ES-I3 (cell line): ENCODE measurements around the gene THADA.

Experiments
- H3K36me3 ChIP-seq: 2 replicates; pipeline ENCODE4 v1.6.1; 2013; ENCODE audit warnings: mild to moderate bottlenecking, low read length, control low read depth, moderate library complexity; ENCODE audit not compliant: insufficient read depth
- H3K4me1 ChIP-seq: 2 replicates; pipeline ENCODE4 v1.6.1; 2013; ENCODE audit warnings: mild to moderate bottlenecking, control low read depth, low read length; ENCODE audit not compliant: insufficient read depth
- H3K9ac ChIP-seq: 2 replicates; pipeline ENCODE4 v1.6.1; 2013; ENCODE audit warnings: low read depth, mild to moderate bottlenecking, low read length, moderate library complexity
- H3K9me3 ChIP-seq: 2 replicates; pipeline ENCODE4 v1.6.1; 2013; ENCODE audit warnings: mild to moderate bottlenecking, low read length, moderate library complexity; ENCODE audit not compliant: control insufficient read depth, insufficient read depth

THADA gene

DNA sequence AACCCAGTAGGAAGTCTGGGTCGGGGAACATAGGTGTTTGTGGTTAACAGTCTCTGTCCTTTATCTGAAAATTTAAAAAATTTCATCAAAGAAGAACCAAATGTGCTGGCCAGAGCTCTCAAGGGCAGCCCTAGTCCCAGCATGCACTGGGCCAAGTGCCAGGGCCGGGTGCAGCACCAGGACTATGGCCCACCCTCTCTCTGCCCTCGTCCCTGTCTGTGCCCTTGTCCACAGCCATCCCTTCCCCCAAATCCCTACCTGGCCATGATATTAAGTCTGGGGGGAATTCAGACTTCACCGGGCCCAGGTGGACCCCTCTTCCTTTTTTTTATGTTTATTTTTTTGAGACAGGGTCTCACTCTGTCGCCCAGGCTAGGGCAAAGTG, 355.1 kb downstream of the THADA start:
- no peaks in the 10 kb centered on the region for H3K9me3 ChIP-seq
- no peak overlapping the region for H3K9ac ChIP-seq
- no peaks in the 10 kb centered on the region for H3K36me3 ChIP-seq
- no peaks in the 10 kb centered on the region for H3K4me1 ChIP-seq

DNA sequence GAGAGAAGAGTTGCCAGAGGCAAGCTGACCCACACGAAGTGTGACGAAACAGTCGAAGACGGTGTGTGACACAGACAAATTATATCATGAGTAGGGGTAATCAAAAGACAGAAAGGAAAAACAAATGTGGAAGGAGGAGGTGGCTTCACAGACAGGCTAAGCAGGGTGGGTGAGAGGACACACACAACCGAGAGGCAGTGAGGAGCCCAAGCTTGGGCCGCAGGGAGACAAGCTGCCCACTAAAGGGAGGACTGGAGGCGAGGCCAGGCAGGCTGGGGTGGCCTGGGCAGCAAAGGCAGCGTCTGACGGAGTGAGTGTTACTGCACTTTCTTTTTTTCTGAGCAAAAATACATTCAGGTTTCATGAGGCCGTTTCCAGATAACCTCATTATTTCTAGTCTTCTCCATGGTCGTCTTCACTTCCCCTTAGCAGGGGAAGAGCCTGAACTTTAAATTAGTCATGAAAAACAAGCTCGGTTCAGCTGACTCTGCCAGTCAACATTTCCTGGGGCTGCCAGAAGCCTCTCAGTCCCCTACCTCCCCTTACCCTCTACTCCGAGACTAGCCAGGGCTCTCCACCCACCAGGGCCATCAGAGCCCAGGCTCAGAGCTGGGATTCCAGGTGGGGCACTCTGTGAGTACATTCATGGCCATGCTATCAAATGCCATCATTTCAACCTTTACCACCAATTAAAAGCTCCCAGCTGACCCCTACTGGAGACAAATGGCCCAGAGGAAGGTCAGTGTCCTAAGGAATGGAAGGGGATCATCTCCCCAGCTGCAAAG, 355.7 kb downstream of the THADA start:
- Histone ChIP-seq H3K4me1 (no peaks in the 10 kb centered on the region), H3K9ac (no peak overlapping the region), H3K36me3 (no peaks in the 10 kb centered on the region), H3K9me3 (no peaks in the 10 kb centered on the region)

- Histone ChIP-seq H3K36me3 (no peaks in the 10 kb centered on the region), H3K4me1 (no peaks in the 10 kb centered on the region), H3K9me3 (no peaks in the 10 kb centered on the region), H3K9ac (no peak overlapping the region)
Measured at GRCh38 chr2:43238813-43239212, 357.0 kb downstream of the THADA start.

DNA sequence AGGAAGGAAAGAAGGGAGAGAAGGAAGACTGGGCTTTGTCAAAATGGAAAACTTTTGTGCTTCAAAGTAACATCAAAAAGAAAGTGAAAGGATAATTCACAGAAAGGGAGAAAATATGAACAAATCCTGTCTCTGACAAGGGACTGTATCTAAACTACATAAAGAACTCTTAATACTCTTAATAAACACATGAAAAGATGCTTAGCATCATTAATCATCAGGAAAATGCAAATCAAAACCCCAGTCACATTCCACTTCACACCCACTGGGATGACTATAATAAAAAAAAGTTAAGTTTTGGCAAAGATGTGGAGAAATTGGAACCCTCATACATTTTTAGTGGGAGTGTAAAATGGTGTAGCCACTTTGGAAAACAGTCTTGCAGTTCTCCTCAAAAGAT, 357.7 kb downstream of the THADA start:
- no peaks in the 10 kb centered on the region for H3K36me3 ChIP-seq
- no peaks in the 10 kb centered on the region for H3K4me1 ChIP-seq
- H3K9me3 ChIP-seq: no peaks in the 10 kb centered on the region
- H3K9ac ChIP-seq: no peak overlapping the region

DNA sequence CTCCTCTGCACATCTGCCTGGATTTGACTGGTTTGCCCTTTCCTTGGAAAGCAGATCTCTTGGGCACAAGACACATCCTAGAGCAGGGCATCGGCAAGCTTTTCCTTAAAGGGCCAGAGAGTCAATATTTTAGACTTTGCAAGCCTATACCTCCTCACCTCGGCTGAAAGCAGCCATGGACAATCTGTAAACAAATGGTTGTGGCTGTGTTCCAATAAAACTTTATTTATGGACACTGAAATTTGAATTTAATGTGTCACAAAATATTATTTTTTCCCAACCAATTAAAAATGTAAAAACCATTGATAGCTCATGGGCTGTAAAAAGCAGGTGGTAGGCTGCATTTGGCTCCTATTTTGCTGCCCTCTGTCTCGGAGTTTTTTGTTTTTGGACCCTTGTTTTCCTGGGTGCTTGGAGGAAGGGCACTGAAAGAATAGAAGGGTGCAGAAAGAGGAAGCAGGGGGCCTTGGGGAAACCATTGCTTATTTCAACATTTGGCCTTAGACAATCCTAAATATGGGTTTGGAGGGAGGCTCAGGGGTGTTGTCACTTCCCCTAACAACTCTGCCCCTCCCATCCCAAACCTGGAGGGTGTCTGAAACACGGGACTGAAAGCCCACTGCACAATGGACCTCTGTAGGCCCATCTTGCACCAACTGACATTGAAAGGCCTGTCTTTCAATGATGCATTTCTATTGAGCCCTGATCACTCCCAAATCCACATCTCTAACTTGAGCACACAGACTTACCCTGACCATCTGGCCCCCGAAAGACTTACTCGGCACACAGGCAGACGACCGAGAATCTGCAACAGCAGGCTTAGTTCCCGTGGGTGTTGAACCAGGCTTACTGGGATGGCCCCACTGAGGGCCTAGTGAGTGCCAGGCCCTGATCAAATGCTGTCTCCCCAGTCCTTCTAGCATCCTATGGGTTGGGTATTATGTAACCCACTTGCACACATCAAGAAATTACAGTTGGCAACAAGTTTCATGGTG, 362.3 kb downstream of the THADA start:
- Histone ChIP-seq H3K36me3 (no peaks in the 10 kb centered on the region), H3K9me3 (no peaks in the 10 kb centered on the region), H3K4me1 (peaks cover 14% of the 10 kb centered on the region), H3K9ac (no peak overlapping the region)

DNA sequence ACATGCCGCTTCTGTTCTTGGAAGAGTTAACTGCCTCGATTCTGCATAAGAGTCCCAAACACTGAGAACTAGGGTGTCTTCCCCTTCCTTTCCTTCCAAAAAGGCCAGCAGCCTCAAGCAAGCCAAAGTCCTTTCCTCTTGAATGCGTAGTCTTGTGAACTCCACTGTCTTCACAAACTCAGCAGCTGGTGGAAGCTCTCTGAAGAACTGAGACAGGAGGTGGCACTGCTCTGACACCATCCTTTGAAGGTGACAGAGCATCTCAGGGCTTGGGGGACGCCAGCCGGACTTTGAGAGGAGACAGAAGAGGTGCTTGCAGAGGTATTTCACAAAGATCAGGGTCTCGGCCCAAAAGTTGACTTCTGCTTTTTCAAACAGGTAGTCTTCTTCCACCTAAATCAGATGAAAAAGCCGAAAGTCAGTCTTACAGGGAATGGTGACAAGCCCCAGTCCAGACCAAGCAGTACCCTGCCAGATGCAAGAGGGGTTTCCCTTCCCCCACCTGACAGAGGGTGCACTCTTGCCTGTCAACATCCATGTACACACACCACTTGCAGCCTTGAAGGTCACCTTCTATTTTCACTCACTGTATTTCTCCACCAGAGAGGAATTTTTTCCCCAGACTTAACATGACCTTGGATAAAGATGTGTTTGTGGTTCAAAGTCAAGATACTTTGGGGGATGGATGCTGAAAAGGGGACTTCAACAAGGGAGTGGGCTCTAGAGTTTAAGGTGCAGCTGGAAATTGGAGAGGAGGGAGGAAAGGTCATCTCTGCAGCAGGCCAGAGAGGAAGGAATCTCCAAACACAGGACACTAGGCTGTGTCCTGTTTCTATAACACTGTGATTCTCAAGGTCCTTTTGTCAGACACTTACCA, 364.6 kb downstream of the THADA start:
- Histone ChIP-seq H3K4me1 (peaks cover 22% of the 10 kb centered on the region), H3K9me3 (no peaks in the 10 kb centered on the region), H3K9ac (no peak overlapping the region), H3K36me3 (no peaks in the 10 kb centered on the region)

- no peaks in the 10 kb centered on the region for H3K9me3 ChIP-seq
- H3K36me3 ChIP-seq: no peaks in the 10 kb centered on the region
- no peak overlapping the region for H3K9ac ChIP-seq
- peaks cover 22% of the 10 kb centered on the region for H3K4me1 ChIP-seq
Measured at GRCh38 chr2:43230351-43230885, 365.4 kb downstream of the THADA start.

- Histone ChIP-seq H3K9ac (no peak overlapping the region), H3K9me3 (no peaks in the 10 kb centered on the region), H3K36me3 (0 out of 2 replicates have a peak, but pooled peaks cover 1% of the 10 kb centered on the region), H3K4me1 (peaks cover 22% of the 10 kb centered on the region)
Measured at GRCh38 chr2:43228756-43229659, 366.8 kb downstream of the THADA start.

DNA sequence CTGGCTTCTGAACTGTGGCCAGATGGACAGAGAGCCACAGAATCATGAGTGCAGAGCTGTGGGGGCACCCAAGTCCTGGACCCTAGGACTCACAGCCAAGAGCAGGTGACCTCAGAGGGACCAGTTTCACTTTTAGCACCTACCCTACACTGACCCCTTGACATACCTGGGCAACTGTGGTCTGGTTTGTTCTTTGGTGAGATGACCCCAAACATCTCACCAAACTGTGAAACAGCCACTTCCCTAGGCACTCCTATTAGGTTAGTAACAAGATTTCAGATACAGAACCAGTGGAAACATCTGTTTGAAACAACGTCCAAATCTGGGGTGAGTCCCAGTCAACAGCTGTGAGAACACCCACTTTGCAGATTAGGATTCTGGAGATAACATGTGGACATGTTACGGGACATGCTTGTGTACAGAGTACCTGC, 367.5 kb downstream of the THADA start:
- Histone ChIP-seq H3K36me3 (peaks cover 7% of the 10 kb centered on the region; the same call in 1 of the 2 replicates), H3K9me3 (no peaks in the 10 kb centered on the region), H3K9ac (no peak overlapping the region), H3K4me1 (peaks cover 22% of the 10 kb centered on the region)

GRCh38 chr2:43227830-43228281, 368.0 kb downstream of the THADA start:
- Histone ChIP-seq H3K9me3 (no peaks in the 10 kb centered on the region), H3K4me1 (peaks cover 22% of the 10 kb centered on the region), H3K9ac (peak overlapping the region; percentile 89), H3K36me3 (peaks cover 7% of the 10 kb centered on the region; the same call in 1 of the 2 replicates)

GRCh38 chr2:43226955-43227829, 368.6 kb downstream of the THADA start:
- Histone ChIP-seq H3K9ac (peak overlapping the region; percentile 89), H3K9me3 (no peaks in the 10 kb centered on the region), H3K4me1 (peaks cover 27% of the 10 kb centered on the region), H3K36me3 (peaks cover 7% of the 10 kb centered on the region)

GRCh38 chr2:43226558-43226954, 369.3 kb downstream of the THADA start, which contains the start of gene ZFP36L2:
Gene ZFP36L2 (minus strand): TSS chr2:43226606. CDS start chr2:43226315, 291 bp downstream.
- Histone ChIP-seq H3K4me1 (peaks cover 29% of the 10 kb centered on the region), H3K9ac (peak within 1 kb of the TSS; percentile 89), H3K36me3 (peaks cover 7% of the 10 kb centered on the region), H3K9me3 (no peaks in the 10 kb centered on the region)
